SU-DHL-6 (cell line): Measurements from ENCODE around the gene TREH.

Experiments used
- H2AFZ ChIP-seq: fragments of 200-600 bp; sonication (generic); 2 replicates; pipeline ENCODE4 v1.6.1; 2014; ENCODE audit warnings: low read depth, mild to moderate bottlenecking, moderate library complexity, mixed read lengths, antibody characterized with exemption, low read length; ENCODE audit not compliant: severe bottlenecking
- H3F3A ChIP-seq: fragments of 200-600 bp; shearing (Covaris generic); 2 replicates; pipeline ENCODE4 v1.6.0; 2016; ENCODE audit warnings: antibody characterized with exemption, mild to moderate bottlenecking; ENCODE audit not compliant: insufficient read depth
- H3K27ac ChIP-seq: fragments of 200-600 bp; sonication (generic); 2 replicates; pipeline ENCODE4 v1.5.1; 2016; ENCODE audit warnings: low read depth, mild to moderate bottlenecking, low read length, moderate library complexity, mixed read lengths
- H3K27me3 ChIP-seq: fragments of 200-600 bp; sonication (generic), shearing (Covaris generic); 2 replicates; pipeline ENCODE4 v1.6.0; 2014; ENCODE audit warnings: mild to moderate bottlenecking, low read length
- H3K36me3 ChIP-seq: fragments of 200-600 bp; sonication (generic); 2 replicates; pipeline ENCODE4 v1.6.1; 2014; ENCODE audit warnings: mild to moderate bottlenecking, low read length, mixed read lengths
- H3K4me2 ChIP-seq: fragments of 300-600, 200-600 bp; shearing (Covaris generic), sonication (generic); 2 replicates; pipeline ENCODE4 v1.6.0; 2014; ENCODE audit warnings: low read length, low read depth, mild to moderate bottlenecking; ENCODE audit not compliant: poor library complexity, severe bottlenecking
- H3K4me3 ChIP-seq: fragments of 200-600 bp; sonication (generic); 2 replicates; pipeline ENCODE4 v1.5.1; 2014; ENCODE audit warnings: antibody characterized with exemption, low read length, mild to moderate bottlenecking, mixed read lengths; ENCODE audit not compliant: insufficient read depth, poor library complexity, severe bottlenecking
- H3K79me2 ChIP-seq: fragments of 200-600 bp; sonication (generic); 2 replicates; pipeline ENCODE4 v1.6.1; 2014; ENCODE audit warnings: mild to moderate bottlenecking, low read length, moderate library complexity; ENCODE audit not compliant: insufficient read depth
- H3K9ac ChIP-seq: fragments of 200-600 bp; sonication (generic); 2 replicates; pipeline ENCODE4 v1.7.0; 2014; ENCODE audit warnings: mild to moderate bottlenecking, low read length
- H3K9me2 ChIP-seq: fragments of 200-600 bp; sonication (generic); replicated peaks from 2 replicates; pipeline ENCODE4 v1.6.1; 2014; ENCODE audit warnings: low read length; ENCODE audit not compliant: insufficient read depth
- H3K9me3 ChIP-seq: fragments of 200-600 bp; sonication (generic); 2 replicates; pipeline ENCODE4 v1.6.1; 2014; ENCODE audit warnings: low read length, mixed read lengths; ENCODE audit not compliant: insufficient read depth
- H4K20me1 ChIP-seq: fragments of 200-600 bp; sonication (generic); 2 replicates; pipeline ENCODE4 v1.6.1; 2014; ENCODE audit warnings: low read depth, mild to moderate bottlenecking, antibody characterized with exemption, low read length, moderate library complexity, mixed read lengths
- EZH2phosphoT487 ChIP-seq: fragments of 200-600 bp; sonication (generic), shearing (Covaris generic); conservative IDR thresholded peaks from 2 replicates; pipeline ENCODE4 v1.6.1; 2018; ENCODE audit warnings: mild to moderate bottlenecking, antibody characterized with exemption, low read length, moderate library complexity, mixed read lengths
- TF ChIP-seq, protein P1 (sequence below): fragments of 200-600 bp; sonication (generic); IDR thresholded peaks from one replicate; pipeline ENCODE4 v1.5.1; 2017; ENCODE audit warnings: antibody characterized with exemption, mild to moderate bottlenecking, low read length, moderate library complexity; ENCODE audit not compliant: insufficient read depth, poor library complexity, severe bottlenecking

Gene TREH

GRCh38 chr11:118641397-118642019 lies 37.9 kb downstream of the TREH start:
- Histone ChIP-seq H3K9me3 (no peaks in the 10 kb centered on the region), H3F3A (no peaks in the 10 kb centered on the region), H3K36me3 (no peaks in the 10 kb centered on the region), H3K79me2 (no peaks in the 10 kb centered on the region), H3K27ac (no peak overlapping the region), H3K4me3 (no peak overlapping the region), H4K20me1 (no peaks in the 10 kb centered on the region), H3K4me2 (no peak overlapping the region), H2AFZ (no peak overlapping the region), H3K9me2 (no peaks in the 10 kb centered on the region), H3K9ac (no peak overlapping the region), H3K27me3 (no peaks in the 10 kb centered on the region)
- TF ChIP-seq, protein P1, sequence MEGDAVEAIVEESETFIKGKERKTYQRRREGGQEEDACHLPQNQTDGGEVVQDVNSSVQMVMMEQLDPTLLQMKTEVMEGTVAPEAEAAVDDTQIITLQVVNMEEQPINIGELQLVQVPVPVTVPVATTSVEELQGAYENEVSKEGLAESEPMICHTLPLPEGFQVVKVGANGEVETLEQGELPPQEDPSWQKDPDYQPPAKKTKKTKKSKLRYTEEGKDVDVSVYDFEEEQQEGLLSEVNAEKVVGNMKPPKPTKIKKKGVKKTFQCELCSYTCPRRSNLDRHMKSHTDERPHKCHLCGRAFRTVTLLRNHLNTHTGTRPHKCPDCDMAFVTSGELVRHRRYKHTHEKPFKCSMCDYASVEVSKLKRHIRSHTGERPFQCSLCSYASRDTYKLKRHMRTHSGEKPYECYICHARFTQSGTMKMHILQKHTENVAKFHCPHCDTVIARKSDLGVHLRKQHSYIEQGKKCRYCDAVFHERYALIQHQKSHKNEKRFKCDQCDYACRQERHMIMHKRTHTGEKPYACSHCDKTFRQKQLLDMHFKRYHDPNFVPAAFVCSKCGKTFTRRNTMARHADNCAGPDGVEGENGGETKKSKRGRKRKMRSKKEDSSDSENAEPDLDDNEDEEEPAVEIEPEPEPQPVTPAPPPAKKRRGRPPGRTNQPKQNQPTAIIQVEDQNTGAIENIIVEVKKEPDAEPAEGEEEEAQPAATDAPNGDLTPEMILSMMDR = no peak
- TF ChIP-seq EZH2phosphoT487 = no peak

DNA sequence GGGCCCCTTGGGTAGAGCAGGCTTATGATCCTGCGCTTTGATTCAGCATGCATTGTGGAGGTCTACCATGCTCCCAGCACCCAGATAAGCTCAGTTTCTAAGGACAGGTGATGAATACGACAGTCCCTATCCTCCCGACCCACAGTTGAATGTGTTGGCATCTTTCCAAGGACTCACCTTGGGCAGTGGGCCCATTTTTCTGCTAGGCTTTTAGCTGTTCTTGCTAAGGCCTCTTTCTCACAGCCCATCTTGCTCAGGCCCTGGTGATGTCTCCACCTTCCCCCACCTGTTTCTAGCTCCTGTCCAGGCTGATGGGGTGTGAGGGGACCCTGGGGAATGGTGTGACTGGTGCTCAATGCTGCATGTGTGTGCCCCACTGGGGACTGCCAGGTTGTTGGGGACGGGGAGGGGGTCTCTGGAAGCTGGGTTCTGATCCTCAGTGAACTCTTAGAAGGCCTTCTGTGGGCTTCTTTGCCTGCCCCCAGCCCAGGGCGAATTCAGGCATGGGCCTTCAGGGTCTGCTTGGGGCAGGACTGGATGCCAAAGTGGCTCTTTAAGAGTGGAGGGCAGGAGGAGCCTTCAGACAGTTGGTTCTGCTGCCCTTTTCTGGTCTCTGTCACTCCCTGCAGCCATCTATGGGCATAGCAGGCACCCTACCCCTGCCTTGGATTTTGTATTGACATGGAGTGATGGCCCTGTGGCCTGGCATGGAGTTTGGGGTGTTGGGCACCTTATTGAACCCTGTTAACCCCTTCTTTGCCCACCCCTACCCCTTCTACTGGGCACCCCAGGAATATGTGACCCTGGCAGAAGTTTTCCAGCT lies 38.9 kb downstream of the TREH start:
- Histone ChIP-seq H3K9me2 (no peaks in the 10 kb centered on the region), H3K9me3 (no peaks in the 10 kb centered on the region), H3K9ac (no peak overlapping the region), H4K20me1 (no peaks in the 10 kb centered on the region), H3F3A (no peaks in the 10 kb centered on the region), H3K36me3 (no peaks in the 10 kb centered on the region), H3K4me2 (no peak overlapping the region), H3K27ac (no peak overlapping the region), H3K27me3 (no peaks in the 10 kb centered on the region), H2AFZ (no peak overlapping the region), H3K4me3 (no peak overlapping the region), H3K79me2 (no peaks in the 10 kb centered on the region)
- TF ChIP-seq EZH2phosphoT487 = no peak
- TF ChIP-seq, protein P1 = no peak

GRCh38 chr11:118639899-118640298 lies 39.6 kb downstream of the TREH start:
- no peaks in the 10 kb centered on the region for H3K36me3 ChIP-seq
- no peak for TF ChIP-seq EZH2phosphoT487
- TF ChIP-seq, protein P1 = no peak

More at GRCh38 chr11:118639899-118640298, 39.6 kb downstream of the TREH start:
- Histone ChIP-seq H3F3A (no peaks in the 10 kb centered on the region), H4K20me1 (no peaks in the 10 kb centered on the region), H3K4me3 (no peak overlapping the region), H3K27me3 (no peaks in the 10 kb centered on the region), H3K79me2 (no peaks in the 10 kb centered on the region), H3K4me2 (no peak overlapping the region), H3K9ac (no peak overlapping the region), H2AFZ (no peak overlapping the region), H3K9me2 (no peaks in the 10 kb centered on the region), H3K9me3 (no peaks in the 10 kb centered on the region), H3K27ac (no peak overlapping the region)
